NCI-H1930 (cell line): Measurements from ENCODE around the gene TNS2.
A peak's percentile ranks its signal among the peaks of the same experiment; 100 is the strongest.
"Not testable (repeated sequence)": the region's sequence is repeated elsewhere in the genome, so short reads cannot be mapped to it uniquely, and the experiment has no call there.

Source experiments
- DNase-seq, 2 experiments: peaks; one replicate each; lab custom pipeline; 2025; lab: John Stamatoyannopoulos, UW

The TNS2 gene, protein sequence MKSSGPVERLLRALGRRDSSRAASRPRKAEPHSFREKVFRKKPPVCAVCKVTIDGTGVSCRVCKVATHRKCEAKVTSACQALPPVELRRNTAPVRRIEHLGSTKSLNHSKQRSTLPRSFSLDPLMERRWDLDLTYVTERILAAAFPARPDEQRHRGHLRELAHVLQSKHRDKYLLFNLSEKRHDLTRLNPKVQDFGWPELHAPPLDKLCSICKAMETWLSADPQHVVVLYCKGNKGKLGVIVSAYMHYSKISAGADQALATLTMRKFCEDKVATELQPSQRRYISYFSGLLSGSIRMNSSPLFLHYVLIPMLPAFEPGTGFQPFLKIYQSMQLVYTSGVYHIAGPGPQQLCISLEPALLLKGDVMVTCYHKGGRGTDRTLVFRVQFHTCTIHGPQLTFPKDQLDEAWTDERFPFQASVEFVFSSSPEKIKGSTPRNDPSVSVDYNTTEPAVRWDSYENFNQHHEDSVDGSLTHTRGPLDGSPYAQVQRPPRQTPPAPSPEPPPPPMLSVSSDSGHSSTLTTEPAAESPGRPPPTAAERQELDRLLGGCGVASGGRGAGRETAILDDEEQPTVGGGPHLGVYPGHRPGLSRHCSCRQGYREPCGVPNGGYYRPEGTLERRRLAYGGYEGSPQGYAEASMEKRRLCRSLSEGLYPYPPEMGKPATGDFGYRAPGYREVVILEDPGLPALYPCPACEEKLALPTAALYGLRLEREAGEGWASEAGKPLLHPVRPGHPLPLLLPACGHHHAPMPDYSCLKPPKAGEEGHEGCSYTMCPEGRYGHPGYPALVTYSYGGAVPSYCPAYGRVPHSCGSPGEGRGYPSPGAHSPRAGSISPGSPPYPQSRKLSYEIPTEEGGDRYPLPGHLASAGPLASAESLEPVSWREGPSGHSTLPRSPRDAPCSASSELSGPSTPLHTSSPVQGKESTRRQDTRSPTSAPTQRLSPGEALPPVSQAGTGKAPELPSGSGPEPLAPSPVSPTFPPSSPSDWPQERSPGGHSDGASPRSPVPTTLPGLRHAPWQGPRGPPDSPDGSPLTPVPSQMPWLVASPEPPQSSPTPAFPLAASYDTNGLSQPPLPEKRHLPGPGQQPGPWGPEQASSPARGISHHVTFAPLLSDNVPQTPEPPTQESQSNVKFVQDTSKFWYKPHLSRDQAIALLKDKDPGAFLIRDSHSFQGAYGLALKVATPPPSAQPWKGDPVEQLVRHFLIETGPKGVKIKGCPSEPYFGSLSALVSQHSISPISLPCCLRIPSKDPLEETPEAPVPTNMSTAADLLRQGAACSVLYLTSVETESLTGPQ (N-terminal part only)

DNA sequence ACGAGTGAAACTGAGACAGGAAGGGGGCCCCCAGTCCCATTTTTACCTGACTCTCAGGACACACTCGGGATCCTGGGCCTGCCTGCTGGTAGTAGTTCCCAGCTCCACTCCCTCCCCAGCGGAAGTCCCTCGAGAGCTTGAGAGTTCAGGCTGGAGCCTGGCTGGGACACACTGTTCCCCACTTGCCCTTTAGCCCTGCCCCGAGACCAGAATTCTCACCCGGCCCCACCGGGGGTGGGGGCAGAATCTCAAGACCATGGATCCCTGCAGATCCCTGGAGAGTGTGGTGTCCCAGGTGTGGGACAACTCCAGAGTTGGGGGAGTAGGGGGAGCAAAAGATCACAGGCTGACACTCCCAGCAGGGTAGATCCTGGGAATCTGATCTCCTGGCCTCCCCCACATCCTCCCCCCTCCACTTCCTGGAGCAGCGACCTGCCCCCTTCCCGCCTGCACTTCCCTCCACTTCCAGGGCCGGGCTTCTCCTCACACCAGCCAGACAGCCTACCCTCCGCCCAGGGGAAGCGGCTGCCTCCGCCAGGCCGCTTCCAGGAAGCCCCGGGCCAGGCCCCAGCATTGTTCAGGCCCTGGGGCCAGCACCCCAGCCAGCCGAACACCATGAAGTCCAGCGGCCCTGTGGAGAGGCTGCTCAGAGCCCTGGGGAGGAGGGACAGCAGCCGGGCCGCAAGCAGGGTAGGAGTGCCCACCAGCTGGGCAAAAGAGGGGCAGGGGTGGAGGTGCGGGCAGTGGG lies at the start of gene TNS2:
Gene TNS2, plus strand, starts transcription at position 495 of the 748 bp plus-strand sequence. Its CDS starts 121 bp downstream, at position 616.
- DNase-seq, result no peak

DNA sequence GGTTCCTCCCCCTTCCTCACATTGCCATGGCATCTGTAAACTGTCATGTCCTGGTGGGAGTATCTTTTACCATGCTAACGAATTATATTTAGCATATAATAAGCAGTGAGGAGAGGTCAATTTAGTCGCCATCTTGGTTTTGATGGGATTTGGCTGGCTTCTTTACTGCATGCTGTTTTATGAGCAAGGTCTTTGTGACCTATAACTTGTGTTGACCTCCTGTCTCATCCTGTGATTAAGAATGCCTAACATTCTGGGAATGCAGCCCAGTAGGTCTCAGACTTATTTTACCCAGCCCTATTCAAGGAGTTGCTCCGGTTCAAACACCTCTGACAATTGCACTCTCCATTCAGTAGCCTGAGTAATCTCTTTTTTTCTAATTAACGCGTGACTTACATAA lies 45.7 kb upstream of the TNS2 start:
- no peak for DNase-seq

DNA sequence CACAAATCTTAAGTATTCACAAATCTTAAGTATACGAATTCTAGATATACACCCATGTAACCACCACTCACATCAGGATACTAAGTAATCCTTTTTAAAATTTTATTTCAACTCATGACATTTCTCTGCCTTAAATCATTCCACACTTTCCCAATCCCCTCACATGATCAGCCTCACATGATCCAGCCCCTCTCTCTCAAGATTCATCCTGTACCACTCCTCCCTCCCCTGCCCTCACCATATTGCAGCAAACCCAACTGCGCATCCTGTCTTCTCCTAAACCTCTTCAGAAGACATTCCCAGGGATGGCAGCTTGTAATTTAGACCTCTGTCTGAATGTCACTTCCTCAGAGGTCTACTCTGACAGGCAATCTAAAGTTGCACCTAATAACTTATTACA lies 45.3 kb upstream of the TNS2 start:
- no peak for DNase-seq

DNA sequence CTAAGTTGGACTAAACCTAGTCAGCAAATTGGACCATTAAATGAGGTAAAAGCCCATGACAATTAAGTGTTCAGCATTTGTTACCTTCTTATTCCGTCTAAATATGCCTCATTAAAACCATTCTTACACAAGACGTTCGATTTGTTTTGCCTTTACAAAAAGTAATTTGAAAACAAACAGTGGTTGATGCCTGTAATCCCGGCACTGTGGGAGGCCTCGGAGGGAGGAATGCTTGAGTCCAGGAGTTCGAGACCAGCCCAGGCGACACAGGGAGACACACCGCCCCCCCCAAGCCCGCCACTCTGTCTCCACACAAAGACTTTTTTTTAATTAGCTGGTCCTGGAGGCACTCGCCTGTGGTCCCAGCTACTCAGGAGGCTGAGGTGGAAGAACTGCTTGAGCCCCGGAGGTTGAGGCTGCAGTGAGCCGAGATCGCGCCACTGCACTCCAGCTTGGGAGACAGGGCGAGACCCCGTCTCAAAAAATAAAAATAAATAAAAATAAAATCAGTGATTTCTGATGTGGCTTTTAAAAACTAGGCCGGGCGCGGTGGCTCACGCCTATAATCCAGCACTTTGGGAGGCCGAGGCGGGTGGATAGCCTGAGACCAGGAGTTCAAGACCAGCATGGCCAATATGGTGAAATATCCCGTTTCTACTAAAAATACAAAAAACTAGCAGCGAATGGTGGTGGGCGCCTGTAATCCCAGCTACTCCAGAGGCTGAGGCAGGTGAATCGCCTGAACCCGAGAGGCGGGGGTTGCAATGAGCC lies 44.5 kb upstream of the TNS2 start:
- no peak for DNase-seq

DNA sequence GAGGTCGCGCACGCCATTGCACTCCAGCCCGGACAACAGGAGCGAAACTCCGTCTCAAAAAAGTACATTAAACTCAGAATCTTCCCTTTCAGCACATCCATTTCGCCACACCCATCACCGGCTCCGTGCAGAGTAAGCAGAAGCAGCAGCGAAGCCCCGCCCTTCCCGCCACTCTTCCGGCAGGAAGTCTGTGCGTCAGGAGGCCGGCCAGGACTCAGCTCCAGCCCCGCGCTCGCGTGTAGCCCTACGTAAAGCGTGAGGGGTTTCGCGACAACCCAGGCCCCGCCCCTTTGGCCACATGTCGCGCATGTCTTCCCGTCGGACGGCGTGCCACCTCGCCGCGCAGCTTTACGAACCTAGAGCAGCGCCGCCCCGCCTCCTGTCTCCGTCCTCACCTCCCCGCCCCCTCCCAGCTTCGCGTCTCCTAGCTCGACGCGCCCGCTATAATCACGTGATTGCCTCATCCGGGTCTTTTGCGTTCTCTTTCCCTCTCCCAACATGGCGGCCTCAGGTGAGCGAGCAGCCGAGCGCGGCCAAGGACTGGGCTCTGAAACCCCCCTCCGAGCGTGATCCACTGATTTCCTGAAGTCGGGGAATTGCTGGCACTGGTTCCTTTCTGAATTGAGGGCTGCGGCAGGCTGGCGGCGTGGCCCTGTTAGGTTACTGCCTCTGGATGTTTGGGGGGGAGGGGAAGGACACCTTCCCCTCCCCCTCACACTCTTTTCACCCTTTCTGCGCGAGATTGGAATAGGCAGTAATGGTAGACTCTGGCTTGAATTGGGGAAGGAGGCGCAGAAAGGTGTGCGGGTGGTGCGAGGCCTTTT lies 43.7 kb upstream of the TNS2 start, which contains the start of gene EIF4B:
Gene EIF4B, plus strand, starts transcription at position 471 of the 824 bp plus-strand sequence. Its CDS starts 28 bp downstream, at position 499.
- peak; percentile 99 for DNase-seq

DNA sequence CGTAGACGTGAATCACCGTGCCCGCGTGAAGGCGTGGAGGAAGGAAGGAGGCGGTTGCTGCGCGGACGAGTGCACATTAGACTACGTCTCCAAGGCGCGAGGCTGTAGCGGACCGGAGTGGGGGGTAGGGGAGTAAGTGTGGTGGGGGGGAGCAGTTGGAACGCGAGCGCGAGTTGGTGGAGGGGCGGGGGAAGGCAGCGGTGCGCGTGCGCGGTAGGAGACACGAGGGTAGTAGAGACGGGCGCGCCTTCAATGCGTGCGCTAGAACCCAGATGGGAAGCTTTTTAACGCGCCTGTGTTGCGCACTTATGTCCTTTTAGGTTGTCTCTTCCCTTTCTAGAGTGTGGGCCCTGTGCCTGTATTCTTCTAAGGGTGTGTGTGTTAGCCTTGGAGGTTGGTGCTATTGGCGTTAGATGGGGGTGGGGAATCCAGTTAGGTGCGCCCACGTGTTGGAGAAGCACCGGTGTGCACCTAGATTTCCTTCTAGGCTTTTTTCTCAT lies 43.0 kb upstream of the TNS2 start:
- DNase-seq, result peak; percentile 58 to 62

DNA sequence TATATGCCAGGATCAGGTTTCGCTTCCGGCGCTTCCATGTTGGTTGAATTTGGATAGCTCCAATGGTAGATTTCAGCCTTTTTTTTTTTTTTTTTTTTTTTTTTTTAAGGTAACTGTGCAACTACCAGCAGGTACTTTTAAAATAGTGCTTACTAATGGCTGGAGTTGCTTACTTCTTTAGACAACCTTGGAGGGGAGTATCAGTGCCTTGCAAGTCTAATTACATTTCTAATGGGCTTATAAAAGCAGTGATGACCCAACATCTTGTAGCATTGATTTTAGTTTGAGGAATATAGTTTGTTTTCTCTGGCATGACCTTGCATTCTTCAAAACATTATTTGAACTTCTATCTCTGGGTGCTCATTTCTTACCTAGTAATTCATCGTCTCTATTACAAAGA lies 42.5 kb upstream of the TNS2 start:
- DNase-seq, result no peak

DNA sequence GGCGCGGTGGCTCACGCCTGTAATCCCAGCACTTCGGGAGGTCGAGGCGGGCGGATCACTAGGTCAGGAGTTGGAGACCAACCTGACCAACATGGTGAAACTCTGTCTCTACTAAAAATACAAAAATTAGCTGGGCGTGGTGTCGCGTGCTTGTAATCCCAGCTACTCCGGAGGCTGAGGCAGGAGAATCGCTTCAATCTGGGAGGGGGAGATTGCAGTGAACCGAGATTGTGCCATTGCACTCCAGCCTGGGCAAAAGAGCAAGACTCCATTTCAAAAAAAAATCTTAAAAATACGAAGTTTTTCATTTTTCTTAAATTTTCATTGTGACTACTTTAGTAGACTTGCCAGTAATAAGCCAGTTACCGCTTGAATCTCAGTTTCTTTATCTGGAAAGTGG lies 41.1 kb upstream of the TNS2 start:
- DNase-seq, result not testable (repeated sequence)

DNA sequence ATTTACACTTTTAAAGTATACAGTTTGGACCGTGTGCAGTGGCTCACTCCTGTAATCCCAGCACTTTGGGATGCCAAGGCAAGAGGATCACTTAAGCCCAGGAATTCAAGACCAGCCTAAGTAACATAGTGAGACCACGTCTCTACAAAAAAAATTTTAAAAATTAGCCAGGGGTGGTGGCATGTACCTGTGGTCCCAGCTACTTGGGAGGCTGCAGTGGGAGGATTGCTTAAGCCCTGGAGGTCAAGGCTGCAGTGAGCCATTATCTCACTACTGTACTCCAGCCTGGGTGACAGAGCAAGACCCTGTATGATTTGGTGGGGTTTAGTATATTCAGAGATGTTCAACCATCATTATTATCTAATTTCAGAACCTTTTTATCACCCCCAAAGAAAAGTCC lies 38.9 kb upstream of the TNS2 start:
- DNase-seq, result no peak

DNA sequence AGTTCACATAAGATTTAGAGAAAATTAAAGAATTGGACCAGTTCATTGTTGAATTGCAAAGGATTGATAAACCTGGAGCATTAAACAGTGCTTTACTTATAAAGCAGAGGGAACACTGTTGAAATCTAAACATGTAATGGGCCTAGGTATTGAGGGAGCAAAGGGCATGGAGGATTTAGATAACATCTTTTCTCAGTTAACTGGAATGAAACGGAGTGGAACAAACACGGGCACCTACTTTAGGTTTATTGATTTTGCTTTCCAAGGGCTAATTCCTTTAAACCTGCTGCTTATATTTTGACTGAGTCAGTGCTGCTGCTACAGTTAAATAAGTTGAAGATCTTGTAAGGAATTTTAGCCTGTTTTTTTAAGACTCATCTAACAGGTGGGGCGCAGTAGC lies 38.0 kb upstream of the TNS2 start:
- DNase-seq, result no peak

DNA sequence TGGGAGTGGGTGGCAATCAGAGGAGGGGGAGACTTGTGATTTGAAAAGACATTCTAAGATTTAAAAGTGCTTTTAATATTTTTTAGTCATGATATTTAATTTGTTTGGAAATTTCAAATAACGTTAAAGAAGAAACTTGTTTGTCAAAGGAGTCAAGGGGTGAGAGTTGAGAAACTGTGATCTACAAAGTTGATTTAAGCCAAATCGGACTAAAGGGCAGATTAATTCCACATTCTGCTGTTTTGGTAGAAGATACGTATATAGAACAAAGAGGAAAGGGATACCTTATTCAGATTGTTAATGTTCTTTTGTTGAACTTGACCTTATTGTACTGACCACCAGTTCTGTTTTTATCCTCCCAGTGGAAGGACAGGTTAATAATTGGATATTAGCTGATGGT lies 36.9 kb upstream of the TNS2 start:
- DNase-seq, result no peak

DNA sequence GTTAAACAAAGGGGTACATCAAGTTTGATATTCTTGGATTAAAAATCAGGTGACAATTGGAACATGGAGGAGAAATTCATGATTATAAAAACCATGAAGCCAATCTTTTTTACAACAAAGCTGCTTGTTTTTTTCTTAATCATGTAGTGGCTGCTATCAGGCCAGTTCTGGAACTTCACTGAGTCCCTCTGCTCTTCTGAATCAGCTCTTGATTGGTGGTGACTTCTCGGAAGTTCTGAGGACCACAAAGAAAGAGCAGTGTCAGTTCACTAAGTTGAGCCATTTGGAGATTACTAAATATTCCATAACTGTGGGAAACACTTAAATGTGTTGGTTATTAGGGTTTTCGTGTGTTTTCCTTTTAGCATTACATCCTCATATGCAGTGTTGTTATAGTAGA lies 35.2 kb upstream of the TNS2 start:
- no peak for DNase-seq

DNA sequence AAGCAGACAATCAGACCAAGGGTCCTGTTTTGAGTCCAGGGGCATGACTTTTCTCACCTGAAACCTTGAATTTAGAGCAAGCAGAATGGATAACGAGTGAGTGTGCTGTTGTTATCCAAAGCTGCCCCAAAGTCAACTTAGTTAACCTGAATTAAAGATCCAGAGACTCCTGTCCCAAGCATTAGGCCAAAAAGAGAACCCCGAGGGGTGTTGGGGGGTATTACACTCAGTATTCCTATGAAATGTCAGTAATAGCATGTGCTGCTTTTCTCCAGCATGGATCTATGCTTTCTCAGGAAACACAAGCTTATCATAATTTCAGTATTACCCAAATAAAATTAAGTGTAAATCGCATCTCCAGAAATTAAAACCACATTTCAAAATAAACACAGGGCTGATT lies 24.6 kb upstream of the TNS2 start:
- no peak for DNase-seq

DNA sequence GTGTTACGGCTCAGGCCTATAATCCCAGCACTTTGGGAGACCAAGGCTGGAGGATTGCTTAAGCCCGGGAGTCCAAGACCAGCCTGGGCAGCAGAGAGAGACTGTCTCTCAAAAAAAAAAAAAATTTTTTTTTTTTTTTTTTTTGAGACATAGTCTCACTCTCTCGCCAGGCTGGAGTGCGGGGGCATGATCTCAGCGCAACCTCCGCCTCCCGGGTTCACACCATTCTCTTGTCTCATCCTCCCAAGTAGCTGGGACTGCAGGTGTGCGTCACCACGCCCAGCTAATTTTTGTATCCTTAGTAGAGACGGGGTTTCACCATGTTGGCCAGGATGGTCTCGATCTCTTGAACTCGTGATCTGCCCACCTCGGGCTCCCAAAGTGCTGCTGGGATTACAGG lies 22.9 kb upstream of the TNS2 start:
- DNase-seq, result not testable (repeated sequence)

DNA sequence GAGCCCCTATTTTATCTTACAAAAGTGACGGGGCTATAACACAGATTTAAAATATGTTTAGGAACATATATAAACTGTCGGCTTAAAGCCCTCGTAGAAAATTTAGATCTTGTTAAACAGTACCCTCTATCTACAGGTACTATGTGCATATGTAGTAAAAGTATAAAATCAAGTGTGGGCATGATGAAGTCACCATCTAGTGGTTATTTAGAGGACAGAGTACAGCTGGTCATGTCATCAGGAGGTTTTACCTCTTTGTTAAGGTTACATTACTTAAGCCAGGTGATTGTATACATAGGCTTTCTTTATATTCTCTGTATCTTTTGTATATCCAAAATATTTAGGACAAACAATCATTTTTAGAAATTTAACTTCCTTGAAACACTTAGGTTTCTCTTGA lies 18.2 kb upstream of the TNS2 start:
- DNase-seq, result no peak

DNA sequence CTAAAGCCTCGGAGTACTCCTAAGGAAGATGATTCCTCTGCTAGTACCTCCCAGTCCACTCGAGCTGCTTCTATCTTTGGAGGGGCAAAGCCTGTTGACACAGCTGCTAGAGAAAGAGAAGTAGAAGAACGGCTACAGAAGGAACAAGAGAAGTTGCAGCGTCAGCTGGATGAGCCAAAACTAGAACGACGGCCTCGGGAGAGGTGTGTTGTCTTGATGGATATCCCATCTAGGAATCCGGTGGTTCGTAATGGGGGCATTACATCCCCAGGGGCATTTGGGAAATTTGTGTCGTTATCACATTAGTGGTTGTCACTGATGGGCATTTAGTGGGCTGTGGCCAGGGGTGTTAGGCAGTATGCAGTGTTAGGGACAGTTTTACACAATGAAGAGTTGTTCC lies 16.0 kb upstream of the TNS2 start:
- DNase-seq, result not testable (repeated sequence)

DNA sequence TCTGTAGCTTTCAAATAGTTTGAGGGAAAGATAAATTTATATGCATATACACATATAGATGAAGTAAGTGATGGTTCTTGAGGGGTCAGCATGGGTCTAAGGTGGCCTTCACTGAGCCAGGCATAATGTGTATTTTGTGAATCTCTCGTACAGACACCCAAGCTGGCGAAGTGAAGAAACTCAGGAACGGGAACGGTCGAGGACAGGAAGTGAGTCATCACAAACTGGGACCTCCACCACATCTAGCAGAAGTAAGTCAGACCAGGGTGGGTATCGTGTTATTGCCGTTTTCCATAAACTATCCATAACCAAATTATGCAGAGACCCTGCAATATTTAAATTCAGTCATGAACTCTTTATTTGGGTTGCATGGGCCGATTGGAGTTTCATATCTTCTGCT lies 15.4 kb upstream of the TNS2 start:
- DNase-seq, result no peak

DNA sequence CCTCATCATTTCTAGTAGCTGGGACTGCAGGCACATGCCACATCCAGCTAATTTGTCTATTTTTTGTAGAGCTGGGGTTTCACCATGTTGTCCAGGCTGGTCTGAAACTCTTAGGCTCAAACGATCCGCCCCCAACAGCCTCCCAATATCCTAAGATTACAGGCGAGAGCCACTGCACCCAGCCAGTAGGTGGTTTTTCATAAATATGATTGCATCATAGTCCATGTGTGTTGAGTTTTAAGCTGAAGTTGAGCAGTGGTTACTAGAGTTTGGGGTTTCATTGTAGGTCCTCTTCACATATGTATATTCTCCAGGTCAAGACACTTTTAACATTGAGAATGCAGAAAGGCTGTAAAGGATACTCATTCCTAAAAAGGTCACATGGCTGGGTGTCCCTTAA lies 13.1 kb upstream of the TNS2 start:
- DNase-seq, result no peak

DNA sequence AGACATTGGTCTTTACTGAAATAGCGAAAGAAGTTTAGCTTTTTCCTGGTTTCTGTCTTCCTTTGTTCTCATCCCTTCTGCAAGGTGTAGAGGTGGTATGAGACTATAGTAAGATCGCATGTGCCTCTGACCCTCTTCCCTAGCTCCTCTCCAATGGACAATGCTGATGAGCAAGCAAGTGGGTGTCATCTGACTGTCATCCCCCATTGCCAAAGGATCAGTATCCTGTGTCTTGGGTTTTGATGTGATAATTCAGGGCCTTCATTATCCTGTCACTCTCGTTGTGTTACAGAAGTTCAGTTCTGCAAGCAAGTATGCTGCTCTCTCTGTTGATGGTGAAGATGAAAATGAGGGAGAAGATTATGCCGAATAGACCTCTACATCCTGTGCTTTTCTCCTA lies 10.0 kb upstream of the TNS2 start:
- DNase-seq, result no peak
